ENCODE results near the gene RAB11FIP3. TPM values are rescaled to one million over a fixed set of nuclear protein-coding genes. Genes with fewer than 3 reads are reported as not detected.

Gene RAB11FIP3
- total and polyA plus RNA-seq, 9 of the 15 experiments (the other 6 are each of a cell fraction or from before 2014, with no cell fraction given) = 0.46 to 13.1 (median 4.3) TPM

- ChIA-PET CTCF (ENCODE audit: low intra/inter-chr PET ratio) (no interaction called here), POLR2A (interaction anchor here (0.6 to 1.3 kb wide), 9 partner anchors 9 to 313 kb away, joined by 3 to 5 read pairs (median 3); partner anchors contain the start of gene METTL26)
- Histone ChIP-seq H3K27ac (ENCODE audit: extremely low read depth, low read depth, low read length) (peak within 1 kb of the TSS; percentile 98), H4K20me1 (replicated peaks; ENCODE audit: control insufficient read depth, insufficient read depth, low read length) (peaks cover 15% of the 10 kb centered on the region), H3K9me3 (replicated peaks; ENCODE audit: control insufficient read depth, insufficient read depth, low read depth, low read length) (no peaks in the 10 kb centered on the region), H3K4me2 (ENCODE audit: insufficient read depth, low read length) (peak within 1 kb of the TSS; percentile 90), H3K79me2 (ENCODE audit: control insufficient read depth, insufficient read depth, low read length) (peaks cover 74% of the 10 kb centered on the region), H3K27me3 (ENCODE audit: control insufficient read depth in 2 of 2, insufficient read depth in 2 of 2, low read length in 2 of 2) (no peaks in the 10 kb centered on the region), H3K4me1 (replicated peaks in 1 of 2; ENCODE audit: control insufficient read depth in 2 of 2, insufficient read depth in 2 of 2, low read length in 2 of 2) (peaks cover 27 to 79% of the 10 kb centered on the region in 2 experiments), H3K4me3 (peak within 1 kb of the TSS; percentile 68), H3K36me3 (ENCODE audit: control insufficient read depth, insufficient read depth, low read length) (peaks cover 27% of the 10 kb centered on the region; the same call in 2 of the 3 replicates), H2AFZ (ENCODE audit: low read depth, low read length) (peak within 1 kb of the TSS; percentile 90), H3K9me1 (ENCODE audit: control insufficient read depth, insufficient read depth, low read length) (peaks cover 13% of the 10 kb centered on the region), H3K9ac (ENCODE audit: insufficient read depth in 1 of 2, low read depth in 2 of 2, low read length in 2 of 2) (peak within 1 kb of the TSS; percentile 92 to 95)
- under 1% methylated on average over 92 of the region's 129 CpGs for WGBS (ENCODE audit: insufficient coverage, low coverage, missing lambda C conversion rate)
- no TSS peak for BruUV-seq (replicated peaks)
- FAIRE-seq = peak; percentile 48
- DNase-seq (ENCODE audit: extremely low read depth in 1 of 4, low spot score in 3 of 4) = peak; percentile 88 to 92 (median 90)
- intact Hi-C loops (cut with micrococcal nuclease) (loop anchor here (5.0 kb wide), 1 partner anchor 40 kb away; the partner anchor contains the start of genes NHLRC4 and PIGQ), in situ Hi-C loops (cut with MboI) (no loop called here)
- ATAC-seq = peak; percentile 85
- TF ChIP-seq CAMTA2 (CRISPR knock-in tag; conservative IDR thresholded peaks at IDR 0.05) (no peak), ERF (CRISPR knock-in tag; IDR thresholded peaks at IDR 0.05) (0 out of 2 replicates have a peak, but pooled peaks have one; percentile 62), ZNF280B (CRISPR knock-in tag; IDR thresholded peaks at IDR 0.05) (no peak), NFXL1 (CRISPR knock-in tag; IDR thresholded peaks at IDR 0.05) (0 out of 2 replicates have a peak, but pooled peaks have one; percentile 5), ZNF639 (CRISPR knock-in tag; conservative IDR thresholded peaks at IDR 0.05 in 1 of 2, IDR thresholded peaks at IDR 0.05 in 1 of 2) (peak in 1 of 2 experiments; percentile 92; a peak in 2 of 4 replicates), PTRF (tag; IDR thresholded peaks at IDR 0.05) (no peak), ELF2 (CRISPR knock-in tag; IDR thresholded peaks at IDR 0.05) (peak; percentile 84), ZNF586 (CRISPR knock-in tag; conservative IDR thresholded peaks at IDR 0.05) (no peak), TAF15 (IDR thresholded peaks at IDR 0.05; ENCODE audit: low read depth, low read length) (no peak), NR4A1 (CRISPR knock-in tag; IDR thresholded peaks at IDR 0.05) (no peak), NR4A1 (tag; IDR thresholded peaks at IDR 0.05) (peak; percentile 88), ZNF76 (CRISPR knock-in tag; IDR thresholded peaks at IDR 0.05; ENCODE audit: borderline replicate concordance) (peak; percentile 95; the same call in 1 of the 2 replicates), ZBTB17 (CRISPR knock-in tag; IDR thresholded peaks at IDR 0.05) (peak; percentile 85), ZKSCAN8 (CRISPR knock-in tag; IDR thresholded peaks at IDR 0.05) (no peak), KLF1 (tag; IDR thresholded peaks at IDR 0.05) (peak; percentile 91), ZNF583 (CRISPR knock-in tag; IDR thresholded peaks at IDR 0.05) (0 out of 2 replicates have a peak, but pooled peaks have one; percentile 81), BCL6 (CRISPR knock-in tag; IDR thresholded peaks at IDR 0.05) (peak; percentile 60; the same call in 1 of the 2 replicates), SMAD4 (CRISPR knock-in tag; conservative IDR thresholded peaks at IDR 0.05) (peak; percentile 77), GTF2E2 (tag; IDR thresholded peaks at IDR 0.05) (peak; percentile 73; the same call in 1 of the 2 replicates), ETV1 (tag; conservative IDR thresholded peaks at IDR 0.05; ENCODE audit: low read depth) (0 out of 2 replicates have a peak, but pooled peaks have one; percentile 22)
Observed at GRCh38 chr16:527015-527903, 101.8 kb downstream of the RAB11FIP3 start, which contains the start of gene CAPN15. Gene CAPN15, plus strand, starts transcription at chr16:527712. Its CDS starts 19,127 bp downstream, at chr16:546839.

All from K562 (cell line).